ENCODE measurements around the gene ITGB3.

GRCh38 chr17:47276868-47277267 lies 23.2 kb downstream of the ITGB3 start:
- TF ChIP-seq CTCF (IDR thresholded peaks at IDR 0.05; ENCODE audit: borderline replicate concordance, extremely low read depth, low read length, poor library complexity, severe bottlenecking) (no peak), EZH2 (IDR thresholded peaks at IDR 0.05; ENCODE audit: borderline replicate concordance, low read depth, low read length, severe bottlenecking) (no peak)
